GM23338 (cell line): ENCODE data around the gene BTRC. TPM values are rescaled to one million over a fixed set of nuclear protein-coding genes. Genes with fewer than 3 reads are reported as not detected.

Experiments
- ATAC-seq: fragments of 200-7000 bp; cut with Tn5 transposase; 3 replicates; pipeline ENCODE4 v1.9.1; 2020
- DNase-seq: peaks from one replicate; pipeline ENCODE4 v3.0.0-alpha.2; 2015; ENCODE audit warnings: low spot score
- H2AFZ ChIP-seq: fragments of 200-600 bp; sonication (generic); 2 replicates; pipeline ENCODE4 v1.8.0; 2016; ENCODE audit warnings: antibody characterized with exemption, mild to moderate bottlenecking, moderate library complexity
- H3F3A ChIP-seq: fragments of 200-600 bp; sonication (generic); replicated peaks from 2 replicates; pipeline ENCODE4 v1.8.0; 2017; ENCODE audit warnings: antibody characterized with exemption, mixed run types, low read depth
- H3K27ac ChIP-seq: fragments of 200-600 bp; sonication (generic); 2 replicates; pipeline ENCODE4 v1.6.1; 2016; ENCODE audit warnings: low read depth
- H3K27me3 ChIP-seq: fragments of 200-600 bp; sonication (generic); 2 replicates; pipeline ENCODE4 v1.8.0; 2016; ENCODE audit warnings: mild to moderate bottlenecking, mixed run types, moderate library complexity; ENCODE audit not compliant: insufficient read depth
- H3K36me3 ChIP-seq: fragments of 200-600 bp; sonication (generic); 2 replicates; pipeline ENCODE4 v1.8.0; 2016; ENCODE audit warnings: mild to moderate bottlenecking; ENCODE audit not compliant: insufficient read depth
- H3K4me1 ChIP-seq: fragments of 200-600 bp; sonication (generic); 2 replicates; pipeline ENCODE4 v1.8.0; 2016; ENCODE audit warnings: mild to moderate bottlenecking, moderate library complexity; ENCODE audit not compliant: insufficient read depth
- H3K4me2 ChIP-seq: fragments of 200-600 bp; sonication (generic); 2 replicates; pipeline ENCODE4 v1.7.1; 2017; ENCODE audit warnings: mixed run types
- H3K4me3 ChIP-seq: fragments of 200-600 bp; sonication (generic); 2 replicates; pipeline ENCODE4 v1.6.1; 2016; ENCODE audit warnings: mixed run types
- H3K79me2 ChIP-seq: fragments of 200-600 bp; sonication (generic); replicated peaks from 2 replicates; pipeline ENCODE4 v1.8.0; 2017; ENCODE audit warnings: mild to moderate bottlenecking; ENCODE audit not compliant: insufficient read depth
- H3K9me2 ChIP-seq: fragments of 200-600 bp; sonication (generic); 2 replicates; pipeline ENCODE4 v1.8.0; 2017; ENCODE audit not compliant: insufficient read depth
- H4K20me1 ChIP-seq: fragments of 200-600 bp; sonication (generic); replicated peaks from 2 replicates; pipeline ENCODE4 v1.8.0; 2017; ENCODE audit warnings: mild to moderate bottlenecking; ENCODE audit not compliant: insufficient read depth
- H3K27ac Mint-ChIP-seq: 2 replicates; pipeline ENCODE4 v1.8.0; 2020; ENCODE audit warnings: inconsistent platforms, mild to moderate bottlenecking, moderate library complexity, mixed read lengths
- H3K27me3 Mint-ChIP-seq: 3 replicates; pipeline ENCODE4 v1.8.0; 2022; ENCODE audit warnings: low read depth, mild to moderate bottlenecking, moderate library complexity, mixed read lengths, inconsistent platforms; ENCODE audit not compliant: insufficient read depth, poor library complexity
- H3K36me3 Mint-ChIP-seq: 3 replicates; pipeline ENCODE4 v1.8.0; 2021; ENCODE audit warnings: low read depth, mild to moderate bottlenecking, inconsistent platforms, moderate library complexity, mixed read lengths
- H3K4me1 Mint-ChIP-seq: 3 replicates; pipeline ENCODE4 v1.8.0; 2020; ENCODE audit warnings: mild to moderate bottlenecking, inconsistent platforms, mixed read lengths
- H3K4me3 Mint-ChIP-seq: 3 replicates; pipeline ENCODE4 v1.8.0; 2021; ENCODE audit warnings: moderate library complexity, mild to moderate bottlenecking, inconsistent platforms, mixed read lengths
- H3K9me3 Mint-ChIP-seq: 3 replicates; pipeline ENCODE4 v1.8.0; 2020; ENCODE audit warnings: moderate library complexity, mild to moderate bottlenecking, inconsistent platforms, mixed read lengths
- CREB1 ChIP-seq: fragments of 250-450 bp; sonication (Bioruptor Pico); IDR thresholded peaks from 2 replicates; pipeline ENCODE4 v1.5.0; 2020; ENCODE audit warnings: low read depth, mild to moderate bottlenecking, moderate library complexity
- CTCF ChIP-seq, 2 experiments: fragments of 200-600 bp in 1 of 2; sonication (generic) in 1 of 2; conservative IDR thresholded peaks; 2 replicates each; pipeline versions ENCODE4 v1.5.1 to v1.6.1; 2016 to 2017; ENCODE audit warnings: antibody characterized with exemption in 2 of 2, low read depth in 2 of 2, mild to moderate bottlenecking in 2 of 2, moderate library complexity in 1 of 2
- EZH2 ChIP-seq: fragments of 200-600 bp; sonication (generic); IDR thresholded peaks from one replicate; pipeline ENCODE4 v1.8.0; 2017; ENCODE audit warnings: antibody characterized with exemption, mild to moderate bottlenecking, low read depth; ENCODE audit not compliant: unreplicated experiment
- EZH2phosphoT487 ChIP-seq: fragments of 200-600 bp; sonication (generic); IDR thresholded peaks from one replicate; pipeline ENCODE4 v1.8.1; 2018; ENCODE audit warnings: antibody characterized with exemption; ENCODE audit not compliant: unreplicated experiment
- NANOG ChIP-seq: IDR thresholded peaks from 2 replicates; pipeline ENCODE4 v1.6.1; 2016; ENCODE audit warnings: antibody characterized with exemption, borderline replicate concordance
- POLR2AphosphoS5 ChIP-seq: IDR thresholded peaks from 2 replicates; pipeline ENCODE4 v1.6.1; 2016; ENCODE audit warnings: antibody characterized with exemption, low read depth
- STAT1 ChIP-seq: IDR thresholded peaks from one replicate; pipeline ENCODE4 v1.6.1; 2016; ENCODE audit warnings: antibody characterized with exemption; ENCODE audit not compliant: unreplicated experiment
- ZNF114 ChIP-seq: fragments of 250-450 bp; sonication (Bioruptor Pico); IDR thresholded peaks from 2 replicates; pipeline ENCODE4 v1.5.0; 2020; ENCODE audit warnings: mild to moderate bottlenecking, moderate library complexity
- ZNF331 ChIP-seq: fragments of 250-450 bp; sonication (Bioruptor Pico); IDR thresholded peaks from 2 replicates; pipeline ENCODE4 v1.5.0; 2020; ENCODE audit warnings: low read depth, mild to moderate bottlenecking, moderate library complexity
- polyA plus RNA-seq: library from polyadenylated mRNA; unstranded; fragments of >200 nt; fragmentation: Nextera tagmentation; extraction: Ambion mirVana; gene quantifications from 2 replicates; pipeline ENCODE4 v1.2.1, GENCODE V29; 2016
- total RNA-seq: library from RNA; depleted of rRNA; stranded (reverse); fragments of >200 nt; shearing (Covaris generic); gene quantifications from 2 replicates; pipeline ENCODE4 v1.2.3, GENCODE V29; 2014
- TF ChIP-seq, protein P1 (sequence below): IDR thresholded peaks from one replicate; pipeline ENCODE4 v1.6.1; 2018; ENCODE audit warnings: antibody characterized with exemption; ENCODE audit not compliant: unreplicated experiment
- TF ChIP-seq, protein P2 (sequence below): fragments of 250-450 bp; sonication (Bioruptor Pico); IDR thresholded peaks from 2 replicates; pipeline ENCODE4 v1.5.0; 2020; ENCODE audit warnings: mild to moderate bottlenecking, moderate library complexity
- TF ChIP-seq, protein P3 (sequence below): IDR thresholded peaks from 2 replicates; pipeline ENCODE4 v1.6.1; 2016; ENCODE audit warnings: antibody characterized with exemption

Gene BTRC
- total and polyA plus RNA-seq, 2 experiments from 2014 or later, result 10.0 to 17.5 TPM

DNA sequence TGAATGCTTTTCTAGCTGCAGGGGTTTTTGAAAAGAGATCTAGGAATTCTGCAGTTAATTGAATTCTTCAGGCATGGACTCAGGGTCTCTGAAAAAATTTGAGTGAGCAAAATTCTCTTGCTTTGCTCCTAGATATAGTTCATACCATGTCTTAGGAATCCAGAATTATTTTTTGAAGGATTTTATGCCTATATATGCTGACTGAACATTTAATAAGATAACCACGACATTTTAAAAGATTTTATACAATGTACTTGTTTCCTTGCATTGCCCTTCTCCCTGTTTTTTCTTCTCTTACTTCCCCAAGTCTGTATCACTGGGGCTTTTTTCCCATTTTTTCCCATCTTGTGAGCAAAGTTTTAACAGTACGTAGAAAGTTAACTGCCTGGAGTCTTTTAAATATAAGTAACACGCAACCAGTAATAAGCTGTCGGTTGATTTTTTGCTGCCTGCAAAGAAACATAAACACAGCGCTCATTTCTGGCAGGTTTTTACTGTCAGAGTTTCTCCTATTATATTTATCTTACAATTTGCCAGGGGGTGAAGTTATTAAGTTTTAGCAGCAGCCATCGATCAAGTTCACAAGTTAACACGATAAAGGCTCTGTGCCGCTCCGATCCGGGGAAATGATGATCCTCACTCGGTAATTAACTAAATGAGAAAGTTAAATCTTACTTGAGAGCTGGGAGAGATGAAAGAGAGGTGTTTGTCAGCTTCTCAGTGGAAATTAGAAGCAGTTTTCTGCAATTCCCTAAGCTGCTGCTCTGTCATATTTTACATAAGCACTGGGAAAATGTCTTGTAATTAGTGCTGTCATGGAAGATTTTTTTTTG is 153.1 kb downstream of the BTRC start (continued):
- TF ChIP-seq POLR2AphosphoS5 (no peak), ZNF331 (CRISPR knock-in tag) (no peak), CREB1 (CRISPR knock-in tag) (no peak), NANOG (no peak), STAT1 (no peak), EZH2phosphoT487 (no peak), EZH2 (no peak), ZNF114 (no peak)
- TF ChIP-seq, protein P1, sequence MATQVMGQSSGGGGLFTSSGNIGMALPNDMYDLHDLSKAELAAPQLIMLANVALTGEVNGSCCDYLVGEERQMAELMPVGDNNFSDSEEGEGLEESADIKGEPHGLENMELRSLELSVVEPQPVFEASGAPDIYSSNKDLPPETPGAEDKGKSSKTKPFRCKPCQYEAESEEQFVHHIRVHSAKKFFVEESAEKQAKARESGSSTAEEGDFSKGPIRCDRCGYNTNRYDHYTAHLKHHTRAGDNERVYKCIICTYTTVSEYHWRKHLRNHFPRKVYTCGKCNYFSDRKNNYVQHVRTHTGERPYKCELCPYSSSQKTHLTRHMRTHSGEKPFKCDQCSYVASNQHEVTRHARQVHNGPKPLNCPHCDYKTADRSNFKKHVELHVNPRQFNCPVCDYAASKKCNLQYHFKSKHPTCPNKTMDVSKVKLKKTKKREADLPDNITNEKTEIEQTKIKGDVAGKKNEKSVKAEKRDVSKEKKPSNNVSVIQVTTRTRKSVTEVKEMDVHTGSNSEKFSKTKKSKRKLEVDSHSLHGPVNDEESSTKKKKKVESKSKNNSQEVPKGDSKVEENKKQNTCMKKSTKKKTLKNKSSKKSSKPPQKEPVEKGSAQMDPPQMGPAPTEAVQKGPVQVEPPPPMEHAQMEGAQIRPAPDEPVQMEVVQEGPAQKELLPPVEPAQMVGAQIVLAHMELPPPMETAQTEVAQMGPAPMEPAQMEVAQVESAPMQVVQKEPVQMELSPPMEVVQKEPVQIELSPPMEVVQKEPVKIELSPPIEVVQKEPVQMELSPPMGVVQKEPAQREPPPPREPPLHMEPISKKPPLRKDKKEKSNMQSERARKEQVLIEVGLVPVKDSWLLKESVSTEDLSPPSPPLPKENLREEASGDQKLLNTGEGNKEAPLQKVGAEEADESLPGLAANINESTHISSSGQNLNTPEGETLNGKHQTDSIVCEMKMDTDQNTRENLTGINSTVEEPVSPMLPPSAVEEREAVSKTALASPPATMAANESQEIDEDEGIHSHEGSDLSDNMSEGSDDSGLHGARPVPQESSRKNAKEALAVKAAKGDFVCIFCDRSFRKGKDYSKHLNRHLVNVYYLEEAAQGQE, result no peak

- Histone ChIP-seq H3K4me1 (peaks cover 3% of the 10 kb centered on the region; the same call in 1 of the 2 replicates), H3K27ac (no peak overlapping the region), H3F3A (no peaks in the 10 kb centered on the region), H3K36me3 (no peaks in the 10 kb centered on the region), H3K9me2 (no peaks in the 10 kb centered on the region), H2AFZ (no peak overlapping the region), H3K27me3 (no peaks in the 10 kb centered on the region), H3K4me2 (no peak overlapping the region), H3K4me3 (no peak overlapping the region), H3K79me2 (no peaks in the 10 kb centered on the region), H4K20me1 (no peaks in the 10 kb centered on the region)
- Mint-ChIP-seq H3K36me3 (no peaks in the 10 kb centered on the region), H3K27me3 (peaks cover 1% of the 10 kb centered on the region), H3K27ac (no peak overlapping the region), H3K9me3 (no peaks in the 10 kb centered on the region), H3K4me3 (no peak overlapping the region), H3K4me1 (peaks cover 19% of the 10 kb centered on the region)
- no peak for DNase-seq
- TF ChIP-seq EZH2phosphoT487 (no peak), ZNF331 (CRISPR knock-in tag) (no peak), NANOG (no peak), POLR2AphosphoS5 (no peak), CTCF (conservative IDR thresholded peaks at IDR 0.05; ENCODE audit: low read depth in 2 of 2) (no peak)
- TF ChIP-seq, protein P2, sequence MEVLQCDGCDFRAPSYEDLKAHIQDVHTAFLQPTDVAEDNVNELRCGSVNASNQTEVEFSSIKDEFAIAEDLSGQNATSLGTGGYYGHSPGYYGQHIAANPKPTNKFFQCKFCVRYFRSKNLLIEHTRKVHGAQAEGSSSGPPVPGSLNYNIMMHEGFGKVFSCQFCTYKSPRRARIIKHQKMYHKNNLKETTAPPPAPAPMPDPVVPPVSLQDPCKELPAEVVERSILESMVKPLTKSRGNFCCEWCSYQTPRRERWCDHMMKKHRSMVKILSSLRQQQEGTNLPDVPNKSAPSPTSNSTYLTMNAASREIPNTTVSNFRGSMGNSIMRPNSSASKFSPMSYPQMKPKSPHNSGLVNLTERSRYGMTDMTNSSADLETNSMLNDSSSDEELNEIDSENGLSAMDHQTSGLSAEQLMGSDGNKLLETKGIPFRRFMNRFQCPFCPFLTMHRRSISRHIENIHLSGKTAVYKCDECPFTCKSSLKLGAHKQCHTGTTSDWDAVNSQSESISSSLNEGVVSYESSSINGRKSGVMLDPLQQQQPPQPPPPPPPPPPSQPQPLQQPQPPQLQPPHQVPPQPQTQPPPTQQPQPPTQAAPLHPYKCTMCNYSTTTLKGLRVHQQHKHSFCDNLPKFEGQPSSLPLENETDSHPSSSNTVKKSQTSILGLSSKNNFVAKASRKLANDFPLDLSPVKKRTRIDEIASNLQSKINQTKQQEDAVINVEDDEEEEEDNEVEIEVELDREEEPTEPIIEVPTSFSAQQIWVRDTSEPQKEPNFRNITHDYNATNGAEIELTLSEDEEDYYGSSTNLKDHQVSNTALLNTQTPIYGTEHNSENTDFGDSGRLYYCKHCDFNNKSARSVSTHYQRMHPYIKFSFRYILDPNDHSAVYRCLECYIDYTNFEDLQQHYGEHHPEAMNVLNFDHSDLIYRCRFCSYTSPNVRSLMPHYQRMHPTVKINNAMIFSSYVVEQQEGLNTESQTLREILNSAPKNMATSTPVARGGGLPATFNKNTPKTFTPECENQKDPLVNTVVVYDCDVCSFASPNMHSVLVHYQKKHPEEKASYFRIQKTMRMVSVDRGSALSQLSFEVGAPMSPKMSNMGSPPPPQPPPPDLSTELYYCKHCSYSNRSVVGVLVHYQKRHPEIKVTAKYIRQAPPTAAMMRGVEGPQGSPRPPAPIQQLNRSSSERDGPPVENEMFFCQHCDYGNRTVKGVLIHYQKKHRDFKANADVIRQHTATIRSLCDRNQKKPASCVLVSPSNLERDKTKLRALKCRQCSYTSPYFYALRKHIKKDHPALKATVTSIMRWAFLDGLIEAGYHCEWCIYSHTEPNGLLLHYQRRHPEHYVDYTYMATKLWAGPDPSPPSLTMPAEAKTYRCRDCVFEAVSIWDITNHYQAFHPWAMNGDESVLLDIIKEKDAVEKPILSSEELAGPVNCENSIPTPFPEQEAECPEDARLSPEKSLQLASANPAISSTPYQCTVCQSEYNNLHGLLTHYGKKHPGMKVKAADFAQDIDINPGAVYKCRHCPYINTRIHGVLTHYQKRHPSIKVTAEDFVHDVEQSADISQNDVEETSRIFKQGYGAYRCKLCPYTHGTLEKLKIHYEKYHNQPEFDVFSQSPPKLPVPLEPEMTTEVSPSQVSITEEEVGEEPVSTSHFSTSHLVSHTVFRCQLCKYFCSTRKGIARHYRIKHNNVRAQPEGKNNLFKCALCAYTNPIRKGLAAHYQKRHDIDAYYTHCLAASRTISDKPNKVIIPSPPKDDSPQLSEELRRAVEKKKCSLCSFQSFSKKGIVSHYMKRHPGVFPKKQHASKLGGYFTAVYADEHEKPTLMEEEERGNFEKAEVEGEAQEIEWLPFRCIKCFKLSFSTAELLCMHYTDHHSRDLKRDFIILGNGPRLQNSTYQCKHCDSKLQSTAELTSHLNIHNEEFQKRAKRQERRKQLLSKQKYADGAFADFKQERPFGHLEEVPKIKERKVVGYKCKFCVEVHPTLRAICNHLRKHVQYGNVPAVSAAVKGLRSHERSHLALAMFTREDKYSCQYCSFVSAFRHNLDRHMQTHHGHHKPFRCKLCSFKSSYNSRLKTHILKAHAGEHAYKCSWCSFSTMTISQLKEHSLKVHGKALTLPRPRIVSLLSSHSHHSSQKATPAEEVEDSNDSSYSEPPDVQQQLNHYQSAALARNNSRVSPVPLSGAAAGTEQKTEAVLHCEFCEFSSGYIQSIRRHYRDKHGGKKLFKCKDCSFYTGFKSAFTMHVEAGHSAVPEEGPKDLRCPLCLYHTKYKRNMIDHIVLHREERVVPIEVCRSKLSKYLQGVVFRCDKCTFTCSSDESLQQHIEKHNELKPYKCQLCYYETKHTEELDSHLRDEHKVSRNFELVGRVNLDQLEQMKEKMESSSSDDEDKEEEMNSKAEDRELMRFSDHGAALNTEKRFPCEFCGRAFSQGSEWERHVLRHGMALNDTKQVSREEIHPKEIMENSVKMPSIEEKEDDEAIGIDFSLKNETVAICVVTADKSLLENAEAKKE (CRISPR knock-in tag), result no peak
- TF ChIP-seq, protein P3, sequence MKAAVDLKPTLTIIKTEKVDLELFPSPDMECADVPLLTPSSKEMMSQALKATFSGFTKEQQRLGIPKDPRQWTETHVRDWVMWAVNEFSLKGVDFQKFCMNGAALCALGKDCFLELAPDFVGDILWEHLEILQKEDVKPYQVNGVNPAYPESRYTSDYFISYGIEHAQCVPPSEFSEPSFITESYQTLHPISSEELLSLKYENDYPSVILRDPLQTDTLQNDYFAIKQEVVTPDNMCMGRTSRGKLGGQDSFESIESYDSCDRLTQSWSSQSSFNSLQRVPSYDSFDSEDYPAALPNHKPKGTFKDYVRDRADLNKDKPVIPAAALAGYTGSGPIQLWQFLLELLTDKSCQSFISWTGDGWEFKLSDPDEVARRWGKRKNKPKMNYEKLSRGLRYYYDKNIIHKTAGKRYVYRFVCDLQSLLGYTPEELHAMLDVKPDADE, result no peak
- ATAC-seq, result no peak
These were observed 153.9 kb downstream of the BTRC start for GRCh38 chr10:101507828-101508227.
